22Rv1 (cell line): ENCODE results near the gene B4GALT3.

Source experiments
- CTCF ChIP-seq: fragments of 450-650 bp; IDR thresholded peaks from 2 replicates; pipeline ENCODE4 v1.5.1; 2017; ENCODE audit warnings: mild to moderate bottlenecking
- ZFX ChIP-seq: fragments of 450-650 bp; IDR thresholded peaks from 2 replicates; pipeline ENCODE4 v1.6.1; 2017; ENCODE audit warnings: antibody characterized with exemption, borderline replicate concordance

GRCh38 chr1:161168906-161169305 is 8.4 kb downstream of the B4GALT3 start:
- TF ChIP-seq CTCF (no peak), ZFX (no peak)
